Omental fat pad (tissue), 4 donors: ENCODE results near the gene ABCB10. TPM values are rescaled to one million over a fixed set of nuclear protein-coding genes. Genes with fewer than 3 reads are reported as not detected.
"Not testable (repeated sequence)": the region's sequence is repeated elsewhere in the genome, so short reads cannot be mapped to it uniquely, and the experiment has no call there.

Experiments
- ATAC-seq: fragments of 150-250 bp; one replicate; pipeline ENCODE4 v1.9.1; 2016; ENCODE audit warnings: mild to moderate bottlenecking, moderate library complexity; ENCODE audit not compliant: low FRiP score
- DNase-seq: peaks from one replicate; pipeline ENCODE4 v3.0.0-alpha.2; 2019; ENCODE audit warnings: low spot score
- CTCF ChIP-seq, 3 donors: fragments of 450-650 bp; IDR thresholded peaks; one replicate each; pipeline ENCODE4 v1.5.1; 2016 to 2017; ENCODE audit warnings: antibody characterized with exemption in 3 of 3, mild to moderate bottlenecking in 3 of 3, moderate library complexity in 2 of 3
- total RNA-seq, 4 donors: library from RNA; depleted of rRNA; stranded (reverse); fragments of >200 nt; gene quantifications; one replicate each; pipeline ENCODE4 v1.1.0, GENCODE V29; 2016

The ABCB10 gene
- total RNA-seq, 4 donors from 2014 or later: 10.1 to 17.8 (median 14.3) TPM

DNA sequence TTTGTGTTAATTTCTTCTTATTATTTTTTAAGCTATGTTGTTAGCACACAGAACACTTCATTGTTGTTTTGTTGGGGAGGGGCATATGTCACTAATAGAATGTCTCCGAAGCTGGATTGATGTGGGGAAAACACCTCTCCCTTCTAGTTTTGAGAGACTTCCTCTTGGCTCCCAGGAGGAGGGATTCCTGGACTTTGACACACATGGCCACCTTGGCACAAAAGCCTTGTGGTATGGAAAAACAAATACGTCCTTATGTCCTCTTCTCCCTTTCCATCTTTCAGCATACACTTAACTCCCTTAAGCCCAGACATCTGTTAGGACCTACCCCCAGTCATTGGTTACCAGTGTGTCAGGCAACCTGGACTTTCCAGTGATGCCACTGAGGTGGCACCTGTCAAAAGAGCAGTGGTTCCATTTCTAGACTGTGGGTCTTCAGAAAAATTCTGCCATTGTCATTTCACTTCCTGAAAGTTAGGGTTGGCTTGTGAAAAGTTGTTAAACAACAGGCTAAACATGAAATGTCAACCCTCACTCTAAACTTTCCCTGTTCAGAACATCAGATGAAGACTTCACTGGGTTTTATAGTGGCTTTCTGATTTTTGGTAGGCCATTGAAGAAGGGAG is 12.5 kb upstream of the ABCB10 start:
- TF ChIP-seq CTCF (IDR thresholded peaks at IDR 0.05): no peak
- DNase-seq: no peak
- no peak for ATAC-seq

DNA sequence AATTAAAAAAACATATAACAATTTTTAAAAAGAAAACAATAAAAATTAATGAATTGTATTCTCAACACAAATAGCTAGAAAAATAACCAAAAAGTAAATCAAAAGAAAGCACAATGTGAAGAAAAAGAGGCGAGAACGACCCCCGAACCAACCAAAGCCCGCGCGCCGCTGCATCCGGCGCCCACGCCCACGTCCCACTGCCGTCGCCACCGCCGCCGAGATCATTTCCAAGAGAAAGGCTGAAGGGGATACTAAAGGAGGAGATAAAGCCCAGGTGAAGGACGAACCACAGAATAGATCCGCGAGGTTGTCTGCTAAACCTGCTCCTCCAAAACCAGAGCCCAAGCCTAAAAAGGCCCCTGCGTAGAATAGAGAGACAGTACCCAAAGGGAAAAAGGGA is 11.8 kb upstream of the ABCB10 start:
- no peak for TF ChIP-seq CTCF (IDR thresholded peaks at IDR 0.05)
- ATAC-seq (no peak), DNase-seq (no peak)

DNA sequence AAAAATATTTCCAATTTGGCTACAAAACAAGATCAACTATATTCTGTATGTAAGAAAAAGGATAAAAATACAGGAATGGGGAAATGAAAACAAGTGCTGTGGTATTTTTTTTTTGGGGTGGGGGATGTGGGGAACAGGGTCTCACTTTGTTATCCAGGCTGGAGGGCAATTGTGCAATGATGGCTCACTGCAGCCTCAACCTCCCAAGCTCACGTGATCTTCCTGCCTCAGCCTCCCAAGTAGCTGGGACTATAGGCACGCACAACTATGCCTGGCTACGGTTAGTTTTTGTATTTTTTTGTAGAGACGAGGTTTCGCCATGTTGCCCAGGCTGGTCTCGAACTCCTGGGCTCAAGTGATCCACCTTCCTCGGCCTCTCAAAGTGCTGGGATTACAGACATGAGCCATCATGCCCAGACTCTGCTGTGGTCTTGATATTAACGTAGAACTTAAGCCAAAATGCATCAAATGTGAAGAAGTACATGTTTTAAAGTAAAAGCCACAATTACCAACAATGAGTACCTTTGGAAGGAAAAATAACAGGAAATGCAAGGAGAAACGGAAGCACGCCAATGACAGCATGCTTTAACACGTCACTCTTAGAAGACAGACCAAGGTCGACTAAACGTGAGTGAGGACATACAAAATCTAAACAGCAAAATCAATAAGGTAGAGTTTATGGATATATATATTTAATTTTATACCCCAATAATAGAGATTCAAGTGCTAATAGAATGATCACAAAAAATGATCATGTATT is 8.8 kb upstream of the ABCB10 start:
- DNase-seq (no peak), ATAC-seq (no peak)
- no peak for TF ChIP-seq CTCF (IDR thresholded peaks at IDR 0.05)

- TF ChIP-seq CTCF (IDR thresholded peaks at IDR 0.05): no peak
- ATAC-seq (no peak), DNase-seq (no peak)
Measured at GRCh38 chr1:229563701-229564100, 5.2 kb upstream of the ABCB10 start.

DNA sequence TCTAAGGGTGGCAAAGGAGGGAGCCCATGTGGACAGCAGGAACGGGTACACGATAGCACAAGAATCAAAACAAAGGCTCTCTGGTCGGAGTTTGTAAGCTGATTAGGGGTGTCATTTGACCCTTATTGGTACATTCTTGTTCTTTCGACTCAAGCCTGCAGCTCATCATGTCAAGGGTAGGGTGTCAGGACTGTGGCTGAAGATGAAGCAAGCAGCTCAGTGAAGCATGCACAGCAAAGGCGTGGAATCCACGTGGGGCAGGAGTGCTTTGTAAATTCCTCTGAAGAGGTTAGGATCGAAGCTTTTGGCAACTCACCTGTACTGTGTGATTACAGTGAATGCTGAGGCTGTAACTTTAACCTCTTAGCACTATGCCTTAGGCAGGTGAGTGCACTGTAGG is 4.7 kb upstream of the ABCB10 start:
- no peak for TF ChIP-seq CTCF (IDR thresholded peaks at IDR 0.05)
- no peak for DNase-seq
- ATAC-seq: no peak

GRCh38 chr1:229562686-229563085 is 4.2 kb upstream of the ABCB10 start:
- TF ChIP-seq CTCF (IDR thresholded peaks at IDR 0.05): no peak
- DNase-seq (no peak), ATAC-seq (no peak)

DNA sequence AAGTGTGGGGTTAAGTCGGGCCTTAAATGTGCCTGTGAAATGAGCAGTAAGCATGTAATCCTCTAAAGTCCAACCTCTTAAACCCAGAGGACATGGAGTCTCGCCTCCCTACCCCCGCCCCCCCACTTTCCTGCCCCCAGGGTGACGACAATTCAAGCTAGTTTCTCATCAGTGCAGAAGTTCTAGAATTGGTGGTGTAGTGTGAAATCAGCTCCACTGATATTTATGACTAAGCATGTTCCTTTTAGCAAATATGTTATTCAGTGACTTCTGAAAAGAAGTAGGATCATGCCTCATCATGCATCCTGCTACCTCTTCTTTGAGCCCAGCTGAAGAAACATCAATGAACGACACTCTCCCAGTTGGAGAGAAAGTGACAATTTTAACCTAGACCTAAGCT is 2.6 kb upstream of the ABCB10 start:
- no peak for TF ChIP-seq CTCF (IDR thresholded peaks at IDR 0.05)
- no peak for ATAC-seq
- no peak for DNase-seq

- not testable (repeated sequence) for ATAC-seq, DNase-seq
Measured at GRCh38 chr1:229560124-229560523, 1.6 kb upstream of the ABCB10 start.

GRCh38 chr1:229559336-229559801 is 862 bp upstream of the ABCB10 start:
- DNase-seq, ATAC-seq: not testable (repeated sequence)
